K562 (cell line): ENCODE measurements around the gene MAP2K7. TPM values are rescaled to one million over a fixed set of nuclear protein-coding genes. Genes with fewer than 3 reads are reported as not detected.
A peak's percentile ranks its signal among the peaks of the same experiment; 100 is the strongest.

Experiments
- ATAC-seq: fragments of 200-7000 bp; cut with Tn5 transposase; 3 replicates; pipeline ENCODE4 v1.9.1; 2020; ENCODE audit warnings: moderate library complexity
- BruUV-seq: library from RNA; stranded (reverse); fragments of 400-500 nt; replicated peaks from 2 replicates; lab custom pipeline; 2021; lab: Mats Ljungman, UMichigan
- CTCF ChIA-PET: fragments of 300-600 bp; formaldehyde crosslinking; extraction: SDS; loops from one replicate; lab custom pipeline; 2021; ENCODE audit warnings: low intra/inter-chr PET ratio; lab: Yijun Ruan, JAX
- POLR2A ChIA-PET: fragments of 300-600, 350-650 bp; sonication (Branson Sonifier 250); formaldehyde crosslinking; extraction: SDS; loops from one replicate; lab custom pipeline; 2021; ENCODE audit warnings: antibody characterized with exemption, inconsistent platforms; lab: Yijun Ruan, JAX
- DNase-seq, 4 experiments: peaks; one replicate each; pipeline versions ENCODE4 v3.0.0 to v3.0.0-alpha.2; 2011 to 2018; ENCODE audit warnings: low spot score in 3 of 4, mixed read lengths in 3 of 4; ENCODE audit errors: extremely low read depth in 1 of 4
- FAIRE-seq: peaks from 2 replicates; lab custom pipeline; 2011; peaks lifted over from hg19 to GRCh38; lab: Jason Lieb, UNC
- H2AFZ ChIP-seq: 2 replicates; pipeline ENCODE4 v1.6.0; 2011; ENCODE audit warnings: low read depth, low read length, control low read depth, inconsistent platforms
- H3K27ac ChIP-seq: fragments of 200-600 bp; 3 replicates; pipeline ENCODE4 v1.8.0; 2011; ENCODE audit warnings: low read depth, mild to moderate bottlenecking, control low read depth, inconsistent platforms, low read length, moderate library complexity, mixed read lengths; ENCODE audit errors: extremely low read depth
- H3K27me3 ChIP-seq, 2 experiments: fragments of 300-600 bp in 1 of 2; 2 replicates in 1 of 2; 3 replicates in 1 of 2; pipeline versions ENCODE4 v1.6.0 to v1.8.0; 2011; ENCODE audit warnings: inconsistent platforms in 2 of 2, low read length in 2 of 2, mild to moderate bottlenecking in 1 of 2, mixed read lengths in 1 of 2, moderate library complexity in 1 of 2; ENCODE audit not compliant: control insufficient read depth in 2 of 2, insufficient read depth in 2 of 2
- H3K36me3 ChIP-seq: fragments of 300-600 bp; 3 replicates; pipeline ENCODE4 v1.8.0; 2011; ENCODE audit warnings: mild to moderate bottlenecking, low read length, inconsistent platforms; ENCODE audit not compliant: control insufficient read depth, insufficient read depth
- H3K4me1 ChIP-seq, 2 experiments: fragments of 200-600 bp in 1 of 2; replicated peaks in 1 of 2; 2 replicates in 1 of 2; 3 replicates in 1 of 2; pipeline versions ENCODE4 v1.5.1 to v1.8.0; 2011; ENCODE audit warnings: inconsistent platforms in 2 of 2, low read length in 2 of 2, mild to moderate bottlenecking in 1 of 2, mixed read lengths in 1 of 2, moderate library complexity in 1 of 2; ENCODE audit not compliant: control insufficient read depth in 2 of 2, insufficient read depth in 2 of 2
- H3K4me2 ChIP-seq: 2 replicates; pipeline ENCODE4 v1.6.1; 2011; ENCODE audit warnings: low read length, control low read depth, inconsistent platforms, mixed read lengths; ENCODE audit not compliant: insufficient read depth
- H3K4me3 ChIP-seq: fragments of 200-600 bp; sonication (generic), shearing (Covaris generic); 2 replicates; pipeline ENCODE4 v1.5.1; 2016; ENCODE audit warnings: control low read depth, inconsistent platforms
- H3K79me2 ChIP-seq: fragments of 200-600 bp; 3 replicates; pipeline ENCODE4 v1.8.0; 2011; ENCODE audit warnings: low read length, inconsistent platforms; ENCODE audit not compliant: control insufficient read depth, insufficient read depth
- H3K9ac ChIP-seq, 2 experiments: 2 replicates each; pipeline versions ENCODE4 v1.6.0 to v1.6.1; 2011; ENCODE audit warnings: low read depth in 2 of 2, low read length in 2 of 2, control low read depth in 1 of 2, inconsistent platforms in 1 of 2, mild to moderate bottlenecking in 1 of 2, mixed read lengths in 1 of 2; ENCODE audit not compliant: insufficient read depth in 1 of 2
- H3K9me1 ChIP-seq: one replicate; pipeline ENCODE4 v1.6.0; 2011; ENCODE audit warnings: inconsistent platforms, mild to moderate bottlenecking, low read length, moderate library complexity; ENCODE audit not compliant: control insufficient read depth, insufficient read depth
- H3K9me3 ChIP-seq: replicated peaks from 2 replicates; pipeline ENCODE4 v1.5.1; 2011; ENCODE audit warnings: low read depth, low read length, inconsistent platforms; ENCODE audit not compliant: control insufficient read depth, insufficient read depth
- H4K20me1 ChIP-seq: replicated peaks from 2 replicates; pipeline ENCODE4 v1.6.1; 2011; ENCODE audit warnings: low read length, inconsistent platforms, mixed read lengths; ENCODE audit not compliant: control insufficient read depth, insufficient read depth
- ARHGAP35 ChIP-seq: fragments of 450-650 bp; IDR thresholded peaks from 2 replicates; pipeline ENCODE4 v1.6.1; 2018; ENCODE audit not compliant: partially characterized antibody
- CCAR2 ChIP-seq: fragments of 200-400 bp; formaldehyde crosslinking; IDR thresholded peaks from 2 replicates; pipeline ENCODE4 v1.6.1; 2017; ENCODE audit warnings: mild to moderate bottlenecking, low read depth, low read length
- GATAD2A ChIP-seq: fragments of 450-650 bp; IDR thresholded peaks from 2 replicates; pipeline ENCODE4 v1.6.1; 2017
- HMBOX1 ChIP-seq: sonication (generic); IDR thresholded peaks from 2 replicates; pipeline ENCODE4 v1.6.1; 2016
- IRF2 ChIP-seq: sonication (generic); formaldehyde crosslinking; IDR thresholded peaks from 2 replicates; pipeline ENCODE4 v1.8.1; 2022; ENCODE audit warnings: mild to moderate bottlenecking, missing genetic modification reagents
- POLR2A ChIP-seq: fragments of 450-650 bp; conservative IDR thresholded peaks from 2 replicates; pipeline ENCODE4 v1.6.1; 2016
- POLR2G ChIP-seq: fragments of 200-400 bp; formaldehyde crosslinking; IDR thresholded peaks from 2 replicates; pipeline ENCODE4 v1.6.1; 2017; ENCODE audit warnings: low read depth, mild to moderate bottlenecking, antibody characterized with exemption, low read length, moderate library complexity
- RBFOX2 ChIP-seq: fragments of 200-400 bp; formaldehyde crosslinking; IDR thresholded peaks from 2 replicates; pipeline ENCODE4 v1.6.1; 2017; ENCODE audit warnings: low read depth, mild to moderate bottlenecking, low read length, moderate library complexity
- RNF2 ChIP-seq: sonication (generic); IDR thresholded peaks from 2 replicates; pipeline ENCODE4 v1.6.1; 2016
- SRSF3 ChIP-seq: fragments of 200-400 bp; formaldehyde crosslinking; IDR thresholded peaks from 2 replicates; pipeline ENCODE4 v1.6.1; 2016; ENCODE audit warnings: mild to moderate bottlenecking, low read length, moderate library complexity; ENCODE audit not compliant: insufficient read depth
- TFAM ChIP-seq: fragments of 250-450 bp; sonication (Bioruptor Pico); conservative IDR thresholded peaks from 2 replicates; pipeline ENCODE4 v1.5.0; 2021; ENCODE audit warnings: mild to moderate bottlenecking, moderate library complexity
- ZBTB33 ChIP-seq: sonication (generic); formaldehyde crosslinking; IDR thresholded peaks from 2 replicates; pipeline ENCODE4 v1.8.1; 2023; ENCODE audit warnings: mild to moderate bottlenecking, missing genetic modification reagents
- ZNF121 ChIP-seq: sonication (generic); formaldehyde crosslinking; conservative IDR thresholded peaks from 2 replicates; pipeline ENCODE4 v1.8.0; 2022; ENCODE audit warnings: missing genetic modification reagents
- ZNF644 ChIP-seq: fragments of 200-800 bp; sonication (Bioruptor generic); IDR thresholded peaks from 2 replicates; pipeline ENCODE4 v1.6.1; 2016; ENCODE audit warnings: low read depth, missing genetic modification characterization, missing compliant biosample characterization
- WGBS: fragments of 100-300 bp; shearing (Covaris generic); methylation state at CpG from one replicate; pipeline ENCODE4 v1.1.6; 2016; ENCODE audit warnings: low coverage, mixed read lengths; ENCODE audit not compliant: insufficient coverage; ENCODE audit errors: missing lambda C conversion rate; 5-methylcytosine and 5-hydroxymethylcytosine counted together
- in situ Hi-C: fragments of 300-500 bp; cut with MboI; formaldehyde crosslinking; loops from 4 replicates; pipeline ENCODE4 v1.15.0; 2018; ENCODE audit warnings: inconsistent platforms, mixed read lengths
- intact Hi-C: fragments of 100-400 bp; cut with micrococcal nuclease; formaldehyde crosslinking; loops from 2 replicates; pipeline ENCODE4 v1.14.2; 2022
- polyA plus RNA-seq, 8 experiments: library from polyadenylated mRNA; depleted of rRNA in 4 of 8; stranded (reverse) in 5 of 8; unstranded in 3 of 8; fragments of >200 nt; fragmentation: Nextera tagmentation in 2 of 8; fragmentation: Illumina TruSeq in 1 of 8; extraction: Ambion mirVana in 2 of 8; extraction: Trizol in 1 of 8; gene quantifications; 2 replicates each; pipeline versions ENCODE4 v1.2.1 to v1.2.3, GENCODE V29; 2011 to 2014; ENCODE audit warnings: inconsistent platforms in 1 of 8, missing spikeins in 1 of 8
- total RNA-seq, 7 experiments: library from RNA; depleted of rRNA in 6 of 7; stranded (reverse); fragments of >200 nt in 6 of 7; fragmentation: Illumina TruSeq in 2 of 7; extraction: Trizol in 2 of 7; gene quantifications; 2 replicates each; pipeline versions ENCODE4 v1.2.1 to v1.2.3, GENCODE V29; 2011 to 2021; ENCODE audit warnings: low replicate concordance in 1 of 7

The MAP2K7 gene
- total and polyA plus RNA-seq, 9 of the 15 experiments (the other 6 are each of a cell fraction or from before 2014, with no cell fraction given) = 0.51 to 45.8 (median 14.1) TPM

GRCh38 chr19:7907122-7907521 is 3.4 kb downstream of the MAP2K7 start:
- no peak for DNase-seq
- H3K79me2 ChIP-seq = peaks cover 54% of the 10 kb centered on the region
- H3K4me1 ChIP-seq = peaks cover 13 to 86% of the 10 kb centered on the region in 2 experiments; a peak in 4 of 5 replicates
- peaks cover 7% of the 10 kb centered on the region for H3K9me1 ChIP-seq
- ChIA-PET CTCF (no interaction called here), POLR2A (interaction anchor here (1.6 kb wide), 1 partner anchor 13 kb away, joined by 3 read pairs; the partner anchor contains the start of gene SNAPC2)
- in situ Hi-C loops = no loop called here
- intact Hi-C loops = no loop called here
- no peak overlapping the region for H3K4me3 ChIP-seq
- H4K20me1 ChIP-seq = no peaks in the 10 kb centered on the region
- BruUV-seq = no TSS peak
- no peak overlapping the region for H3K4me2 ChIP-seq
- H3K9me3 ChIP-seq = no peaks in the 10 kb centered on the region
- no peak overlapping the region for H2AFZ ChIP-seq
- H3K27me3 ChIP-seq = no peaks in the 10 kb centered on the region
- peaks cover 52% of the 10 kb centered on the region; the same call in 2 of the 3 replicates for H3K36me3 ChIP-seq
- no peak for FAIRE-seq
- 89% methylated on average over 12 of the region's 19 CpGs for WGBS
- peak overlapping the region in 1 of 2 experiments; percentile 60; a peak in 1 of 4 replicates for H3K9ac ChIP-seq
- TF ChIP-seq CCAR2 (no peak), ZNF644 (no peak), HMBOX1 (no peak), GATAD2A (no peak), ARHGAP35 (no peak), RBFOX2 (peak; percentile 51; the same call in 1 of the 2 replicates), TFAM (CRISPR knock-in tag) (no peak), ZNF121 (CRISPR knock-in tag) (0 out of 2 replicates have a peak, but pooled peaks have one; percentile 10), RNF2 (no peak), ZBTB33 (peak; percentile 55; the same call in 1 of the 2 replicates), POLR2A (peak; percentile 32; the same call in 1 of the 2 replicates), POLR2G (peak; percentile 53; the same call in 1 of the 2 replicates), IRF2 (no peak), SRSF3 (no peak)
- ATAC-seq = no peak
- H3K27ac ChIP-seq = no peak overlapping the region; the same call in 2 of the 3 replicates
